IMR-90 (cell line): ENCODE results near the gene S100A2.

Source experiments
- CTCF ChIP-seq: conservative IDR thresholded peaks from 2 replicates; pipeline ENCODE4 v1.5.1; 2012; ENCODE audit warnings: mild to moderate bottlenecking, low read depth, low read length, improper control_type of control experiment
- POLR2A ChIP-seq: IDR thresholded peaks from 2 replicates; pipeline ENCODE4 v1.6.1; 2012; ENCODE audit warnings: mild to moderate bottlenecking, low read depth, low read length

DNA sequence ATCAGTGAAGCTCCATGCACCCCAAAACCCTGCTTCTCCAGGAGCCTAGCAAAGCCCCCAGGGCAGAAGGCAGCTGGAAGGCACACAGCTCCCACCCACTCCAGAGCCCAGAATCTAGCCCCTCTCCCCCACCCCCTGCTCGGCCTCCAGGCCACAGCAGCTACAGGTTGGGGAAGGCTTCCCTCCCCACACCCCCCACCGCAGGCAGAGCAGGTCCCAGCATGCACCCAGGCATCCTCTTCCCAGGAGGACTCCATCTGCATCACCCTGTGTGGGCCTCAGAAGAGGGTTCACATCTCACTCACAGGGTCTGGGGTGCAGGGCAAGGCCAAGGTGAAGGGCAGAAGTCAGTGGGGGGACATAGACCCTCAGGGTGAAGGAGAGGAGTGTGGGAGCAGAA is 49.8 kb upstream of the S100A2 start:
- TF ChIP-seq POLR2A (no peak), CTCF (no peak)
